GM06990 (cell line): ENCODE results near the gene CHST11.

Experiments
- DNase-seq: peaks from one replicate; pipeline ENCODE4 v3.0.0-alpha.2; 2011; ENCODE audit not compliant: insufficient read length; ENCODE audit errors: extremely low read depth
- H3K27me3 ChIP-seq: replicated peaks from 2 replicates; pipeline ENCODE4 v1.6.0; 2011; ENCODE audit warnings: low read length; ENCODE audit not compliant: control insufficient read depth, insufficient read depth
- H3K36me3 ChIP-seq: 2 replicates; pipeline ENCODE4 v1.5.1; 2011; ENCODE audit warnings: low read length; ENCODE audit not compliant: control insufficient read depth, insufficient read depth
- H3K4me3 ChIP-seq: replicated peaks from 2 replicates; pipeline ENCODE4 v1.5.1; 2011; ENCODE audit warnings: low read depth, mild to moderate bottlenecking, control low read depth, low read length
- TF ChIP-seq, protein P1 (sequence below): IDR thresholded peaks from 2 replicates; pipeline ENCODE4 v1.5.1; 2011; ENCODE audit warnings: low read length, control low read depth, mild to moderate bottlenecking, inconsistent platforms; ENCODE audit not compliant: insufficient read depth, poor library complexity, severe bottlenecking

The CHST11 gene

DNA sequence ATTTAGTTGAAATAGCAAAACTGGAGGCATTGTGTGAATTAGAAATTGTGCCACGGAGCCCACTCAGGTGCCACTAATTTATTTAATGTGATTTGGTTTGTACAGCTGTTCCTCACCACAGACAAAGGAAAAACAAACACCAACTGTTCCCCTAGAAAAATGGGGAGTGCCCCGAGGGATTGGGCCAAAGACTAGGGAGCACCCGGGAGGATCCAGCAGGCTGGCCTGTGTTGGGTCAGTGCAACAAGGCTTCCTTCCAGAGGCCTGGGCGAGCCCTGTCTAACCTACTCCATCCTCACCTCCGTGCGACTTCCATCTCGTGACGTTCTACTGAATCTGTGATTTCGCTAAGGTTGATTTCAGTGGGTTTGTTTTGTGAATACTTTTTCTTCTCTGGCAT lies 206.2 kb downstream of the CHST11 start:
- DNase-seq, result no peak
- no peaks in the 10 kb centered on the region for H3K27me3 ChIP-seq
- H3K36me3 ChIP-seq, result 0 out of 2 replicates have a peak, but pooled peaks cover 2% of the 10 kb centered on the region
- H3K4me3 ChIP-seq, result no peak overlapping the region
- TF ChIP-seq, protein P1, sequence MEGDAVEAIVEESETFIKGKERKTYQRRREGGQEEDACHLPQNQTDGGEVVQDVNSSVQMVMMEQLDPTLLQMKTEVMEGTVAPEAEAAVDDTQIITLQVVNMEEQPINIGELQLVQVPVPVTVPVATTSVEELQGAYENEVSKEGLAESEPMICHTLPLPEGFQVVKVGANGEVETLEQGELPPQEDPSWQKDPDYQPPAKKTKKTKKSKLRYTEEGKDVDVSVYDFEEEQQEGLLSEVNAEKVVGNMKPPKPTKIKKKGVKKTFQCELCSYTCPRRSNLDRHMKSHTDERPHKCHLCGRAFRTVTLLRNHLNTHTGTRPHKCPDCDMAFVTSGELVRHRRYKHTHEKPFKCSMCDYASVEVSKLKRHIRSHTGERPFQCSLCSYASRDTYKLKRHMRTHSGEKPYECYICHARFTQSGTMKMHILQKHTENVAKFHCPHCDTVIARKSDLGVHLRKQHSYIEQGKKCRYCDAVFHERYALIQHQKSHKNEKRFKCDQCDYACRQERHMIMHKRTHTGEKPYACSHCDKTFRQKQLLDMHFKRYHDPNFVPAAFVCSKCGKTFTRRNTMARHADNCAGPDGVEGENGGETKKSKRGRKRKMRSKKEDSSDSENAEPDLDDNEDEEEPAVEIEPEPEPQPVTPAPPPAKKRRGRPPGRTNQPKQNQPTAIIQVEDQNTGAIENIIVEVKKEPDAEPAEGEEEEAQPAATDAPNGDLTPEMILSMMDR, result no peak

DNA sequence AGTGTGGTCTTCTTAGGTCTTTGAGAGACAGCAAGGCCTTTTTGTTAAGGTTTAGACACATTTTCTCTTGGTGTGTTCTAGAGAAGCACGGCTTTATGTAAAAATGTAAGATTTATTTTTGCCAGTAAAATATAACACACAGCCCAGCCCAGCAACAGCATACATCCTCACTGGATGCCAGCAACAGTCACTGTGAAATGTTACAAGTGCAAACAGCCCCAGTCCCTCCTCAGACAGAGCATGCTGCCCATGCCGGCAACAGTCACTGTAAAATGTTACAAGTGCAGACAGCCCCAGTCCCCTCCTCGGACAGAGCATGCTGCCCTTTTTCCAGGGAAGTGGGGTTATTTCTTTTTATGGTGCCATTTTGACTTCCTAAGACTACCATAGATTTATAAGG lies 207.6 kb downstream of the CHST11 start:
- H3K4me3 ChIP-seq, result no peak overlapping the region
- no peaks in the 10 kb centered on the region for H3K27me3 ChIP-seq
- DNase-seq, result no peak
- H3K36me3 ChIP-seq, result 0 out of 2 replicates have a peak, but pooled peaks cover 2% of the 10 kb centered on the region
- TF ChIP-seq, protein P1, result no peak

DNA sequence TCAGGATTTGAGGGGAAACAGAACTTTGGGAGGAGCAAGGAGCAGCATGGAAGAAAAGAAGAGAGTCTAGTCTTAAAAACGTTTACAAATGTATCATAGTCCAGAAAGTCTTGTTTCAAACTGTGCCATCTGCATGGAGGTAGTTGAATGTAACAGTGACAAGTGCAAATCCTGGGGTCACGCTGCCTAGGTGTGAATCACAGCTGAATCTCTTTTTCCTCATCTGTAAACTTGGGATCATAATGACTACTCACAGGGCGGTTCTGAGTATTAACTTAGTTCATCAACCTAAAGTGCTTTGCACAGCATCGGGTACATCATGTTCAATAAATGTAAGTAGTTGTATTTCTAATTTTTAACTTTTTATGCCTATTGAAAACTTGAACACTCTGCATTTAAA lies 208.5 kb downstream of the CHST11 start:
- Histone ChIP-seq H3K4me3 (no peak overlapping the region), H3K36me3 (0 out of 2 replicates have a peak, but pooled peaks cover 2% of the 10 kb centered on the region), H3K27me3 (no peaks in the 10 kb centered on the region)
- no peak for DNase-seq
- TF ChIP-seq, protein P1, result no peak

DNA sequence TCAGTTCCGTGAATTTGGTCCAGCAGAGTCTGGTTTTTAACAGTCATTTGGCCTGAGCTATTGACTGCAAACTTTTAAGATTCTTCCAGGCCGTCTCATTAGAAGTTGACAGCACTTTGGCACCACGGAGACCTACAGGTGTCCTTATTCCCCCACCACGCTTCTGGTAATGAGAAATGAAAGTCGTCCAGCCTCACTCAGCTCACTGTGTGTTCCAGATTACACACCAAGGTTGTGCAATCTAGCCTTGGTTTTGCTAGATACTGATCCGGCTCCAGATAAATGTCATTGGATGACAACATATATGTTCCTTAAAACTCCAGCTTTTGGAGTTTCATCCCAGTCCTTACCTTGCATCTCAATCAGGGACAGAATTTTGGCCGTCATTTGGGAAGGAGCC lies 210.4 kb downstream of the CHST11 start:
- 0 out of 2 replicates have a peak, but pooled peaks cover 2% of the 10 kb centered on the region for H3K36me3 ChIP-seq
- DNase-seq, result no peak
- no peaks in the 10 kb centered on the region for H3K27me3 ChIP-seq
- no peak overlapping the region for H3K4me3 ChIP-seq
- TF ChIP-seq, protein P1, result no peak

DNA sequence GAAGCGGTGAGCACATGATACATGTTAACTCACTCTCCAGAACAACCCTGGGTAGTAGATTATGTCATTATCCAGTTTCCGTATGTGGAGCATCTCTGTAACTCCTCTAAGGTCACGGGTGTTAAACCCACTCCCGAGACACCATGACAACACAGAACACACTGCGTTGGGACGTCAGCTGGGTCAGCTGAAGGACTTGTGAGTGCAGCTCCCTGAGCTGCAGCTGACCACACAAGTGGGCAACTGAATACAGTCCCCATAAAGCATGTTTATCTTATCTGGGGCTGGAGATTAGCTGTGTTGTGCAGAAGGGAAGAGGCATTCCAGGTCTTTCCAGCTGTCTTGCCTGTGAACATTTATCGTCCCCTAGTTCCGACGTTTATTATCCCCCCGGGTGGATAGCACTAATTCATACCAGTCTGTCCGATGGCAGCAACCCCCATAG lies 211.5 kb downstream of the CHST11 start:
- no peaks in the 10 kb centered on the region for H3K27me3 ChIP-seq
- no peak for DNase-seq
- H3K4me3 ChIP-seq, result no peak overlapping the region

More for the DNA sequence above, 211.5 kb downstream of the CHST11 start:
- TF ChIP-seq, protein P1, result no peak
- H3K36me3 ChIP-seq, result 0 out of 2 replicates have a peak, but pooled peaks cover 2% of the 10 kb centered on the region
